Spleen (tissue), 11 donors: ENCODE results near the gene OR14C36. TPM values are rescaled to one million over a fixed set of nuclear protein-coding genes. Genes with fewer than 3 reads are reported as not detected.

ENCODE experiments used
- DNase-seq: peaks from one replicate; pipeline ENCODE4 v3.0.0-alpha.2; 2020
- H3K27ac ChIP-seq, 8 donors: fragments of 200-600 bp; sonication (generic) in 7 of 8; 1 replicate in 4 of 8; 2 replicates in 4 of 8; pipeline versions ENCODE4 v1.5.0 to v1.8.0; 2016 to 2021; ENCODE audit warnings: inconsistent platforms in 4 of 8, mild to moderate bottlenecking in 4 of 8, moderate library complexity in 1 of 8
- H3K27me3 ChIP-seq, 7 donors: fragments of 200-600 bp; sonication (generic) in 6 of 7; replicated peaks in 1 of 7; 1 replicate in 4 of 7; 2 replicates in 3 of 7; pipeline versions ENCODE4 v1.5.0 to v1.8.0; 2016 to 2021; ENCODE audit warnings: inconsistent platforms in 3 of 7, mild to moderate bottlenecking in 1 of 7
- H3K36me3 ChIP-seq, 6 donors: fragments of 200-600 bp; sonication (generic) in 5 of 6; 1 replicate in 4 of 6; 2 replicates in 2 of 6; pipeline versions ENCODE4 v1.5.0 to v1.8.0; 2016 to 2021; ENCODE audit warnings: inconsistent platforms in 2 of 6
- H3K4me1 ChIP-seq, 6 donors: fragments of 200-600 bp; sonication (generic) in 5 of 6; 1 replicate in 3 of 6; 2 replicates in 3 of 6; pipeline versions ENCODE4 v1.5.0 to v1.8.0; 2016 to 2021; ENCODE audit warnings: inconsistent platforms in 3 of 6
- H3K4me3 ChIP-seq, 8 donors: fragments of 200-600 bp; sonication (generic) in 7 of 8; 1 replicate in 4 of 8; 2 replicates in 4 of 8; pipeline versions ENCODE4 v1.5.0 to v1.8.0; 2016 to 2021; ENCODE audit warnings: inconsistent platforms in 4 of 8, mild to moderate bottlenecking in 4 of 8, moderate library complexity in 2 of 8
- H3K9me3 ChIP-seq, 8 donors: fragments of 200-600 bp; sonication (generic) in 7 of 8; 1 replicate in 4 of 8; 2 replicates in 4 of 8; pipeline versions ENCODE4 v1.5.0 to v1.8.0; 2016 to 2021; ENCODE audit warnings: inconsistent platforms in 4 of 8
- POLR2A ChIP-seq, 3 donors: fragments of 450-650 bp; IDR thresholded peaks; one replicate each; pipeline ENCODE4 v1.5.1; 2017; ENCODE audit warnings: antibody characterized with exemption in 3 of 3, mild to moderate bottlenecking in 1 of 3
- POLR2AphosphoS5 ChIP-seq, 3 donors: sonication (generic); formaldehyde crosslinking; IDR thresholded peaks; one replicate each; pipeline ENCODE4 v1.5.1; 2017; ENCODE audit warnings: antibody characterized with exemption in 3 of 3
- WGBS, 5 donors: extraction: QIAGEN DNeasy Blood & Tissue Kit in 3 of 5; methylation state at CpG; one replicate each; pipeline versions ENCODE4 v1.1.5 to v1.1.7; 2013 to 2018; 5-methylcytosine and 5-hydroxymethylcytosine counted together
- intact Hi-C: fragments of 100-400 bp; cut with DNase I; formaldehyde crosslinking; loops from one replicate; pipeline ENCODE4 v1.15.0; 2023; ENCODE audit warnings: low total_unique reads
- polyA plus RNA-seq, 3 donors: library from polyadenylated mRNA; stranded (reverse); fragments of 200-250 nt; gene quantifications; one replicate each; pipeline ENCODE4 v1.2.1, GENCODE V29; 2013
- total RNA-seq, 7 donors: library from RNA; depleted of rRNA in 3 of 7; stranded (reverse); fragments of >200 nt in 3 of 7; fragmentation: NEBNext Ultra II Directional in 4 of 7; extraction: Animal tissue kit (Norgen Biotek cat#: 25700) in 4 of 7; gene quantifications; one replicate each; pipeline versions ENCODE4 v1.1.0 to v1.2.1, GENCODE V29; 2016 to 2021
- TF ChIP-seq, protein P1 (sequence below), 11 experiments: fragments of 200-600 bp in 7 of 11; fragments of 450-650 bp in 4 of 11; sonication (generic) in 4 of 11; IDR thresholded peaks in 8 of 11; conservative IDR thresholded peaks in 3 of 11; 1 replicate in 7 of 11; 2 replicates in 4 of 11; pipeline versions ENCODE4 v1.4.0 to v1.8.0; 2016 to 2021; ENCODE audit warnings: antibody characterized with exemption in 11 of 11, inconsistent platforms in 4 of 11, mild to moderate bottlenecking in 1 of 11
- donor health status: healthy with polysubstance abuse.
- donor health status: DM: no; HTN: no; CAD: no; lungs with moderate emphysema.
- donor health status: DM: no; HTN: no; CAD: no.
- donor health status: Bipolar disorder and iron deficiency.
- donor health status: healthy.
- donor health status: DM: no; HTN: no; CAD: no.
- donor health status: DM: yes; HTN: yes; CAD: no.

The OR14C36 gene
- total and polyA plus RNA-seq, 10 donors = not detected

DNA sequence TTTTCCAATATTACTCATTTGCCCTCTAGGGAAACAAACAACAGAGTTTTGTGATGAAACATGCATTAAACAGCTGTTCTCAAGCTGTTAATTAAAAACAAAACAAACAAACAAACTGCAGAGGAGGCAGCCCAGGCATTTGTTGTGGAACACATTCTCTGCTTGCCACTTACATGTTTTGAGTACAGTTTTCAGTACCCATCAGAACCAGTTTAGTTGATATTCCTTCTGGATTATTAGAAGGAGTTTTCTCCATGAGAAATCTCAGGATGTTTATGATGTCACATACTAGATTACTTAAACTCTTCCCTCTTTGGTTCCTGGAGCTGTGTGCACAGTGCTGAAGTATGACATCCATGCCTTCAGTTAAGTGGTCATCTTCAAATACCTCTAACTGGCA lies 26.9 kb downstream of the OR14C36 start, which contains the start of gene OR2T6:
Gene OR2T6, plus strand, starts transcription at position 301 of the 400 bp plus-strand sequence. CDS start 11,863 bp downstream, outside the sequence.
- H3K4me1 ChIP-seq = no peaks in the 10 kb centered on the region
- no peaks in the 10 kb centered on the region for H3K27me3 ChIP-seq
- TF ChIP-seq POLR2A (IDR thresholded peaks at IDR 0.05) (no peak), POLR2AphosphoS5 (IDR thresholded peaks at IDR 0.05) (no peak)
- TF ChIP-seq, protein P1, sequence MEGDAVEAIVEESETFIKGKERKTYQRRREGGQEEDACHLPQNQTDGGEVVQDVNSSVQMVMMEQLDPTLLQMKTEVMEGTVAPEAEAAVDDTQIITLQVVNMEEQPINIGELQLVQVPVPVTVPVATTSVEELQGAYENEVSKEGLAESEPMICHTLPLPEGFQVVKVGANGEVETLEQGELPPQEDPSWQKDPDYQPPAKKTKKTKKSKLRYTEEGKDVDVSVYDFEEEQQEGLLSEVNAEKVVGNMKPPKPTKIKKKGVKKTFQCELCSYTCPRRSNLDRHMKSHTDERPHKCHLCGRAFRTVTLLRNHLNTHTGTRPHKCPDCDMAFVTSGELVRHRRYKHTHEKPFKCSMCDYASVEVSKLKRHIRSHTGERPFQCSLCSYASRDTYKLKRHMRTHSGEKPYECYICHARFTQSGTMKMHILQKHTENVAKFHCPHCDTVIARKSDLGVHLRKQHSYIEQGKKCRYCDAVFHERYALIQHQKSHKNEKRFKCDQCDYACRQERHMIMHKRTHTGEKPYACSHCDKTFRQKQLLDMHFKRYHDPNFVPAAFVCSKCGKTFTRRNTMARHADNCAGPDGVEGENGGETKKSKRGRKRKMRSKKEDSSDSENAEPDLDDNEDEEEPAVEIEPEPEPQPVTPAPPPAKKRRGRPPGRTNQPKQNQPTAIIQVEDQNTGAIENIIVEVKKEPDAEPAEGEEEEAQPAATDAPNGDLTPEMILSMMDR (IDR thresholded peaks at IDR 0.05 in 8 of 11, conservative IDR thresholded peaks at IDR 0.05 in 3 of 11) = no peak
- H3K27ac ChIP-seq = no peak within 1 kb of the TSS
- no peaks in the 10 kb centered on the region for H3K9me3 ChIP-seq
- no peak for DNase-seq
- intact Hi-C loops = no loop called here
- H3K4me3 ChIP-seq = no peak within 1 kb of the TSS
- no peaks in the 10 kb centered on the region for H3K36me3 ChIP-seq

DNA sequence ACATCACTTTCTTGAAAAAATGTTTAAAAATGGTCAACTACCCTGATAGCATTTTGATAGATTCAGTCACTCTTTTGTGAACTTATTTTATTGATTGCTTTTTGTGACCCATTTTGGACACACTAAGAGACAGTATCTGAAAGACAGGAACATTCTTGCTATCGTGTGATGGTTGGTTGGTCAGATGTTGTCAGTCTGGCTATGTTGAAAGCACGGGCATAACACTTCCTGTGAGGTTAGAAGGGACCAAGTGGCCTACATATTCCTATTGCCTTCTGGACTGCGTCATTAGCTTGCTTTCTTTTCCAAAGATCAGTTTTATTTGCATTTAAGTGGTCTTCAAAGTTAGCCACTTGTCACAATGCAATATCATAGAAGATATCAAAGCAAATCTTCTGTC lies 28.3 kb downstream of the OR14C36 start:
- TF ChIP-seq POLR2A (IDR thresholded peaks at IDR 0.05) (no peak), POLR2AphosphoS5 (IDR thresholded peaks at IDR 0.05) (no peak)
- TF ChIP-seq, protein P1 (IDR thresholded peaks at IDR 0.05 in 8 of 11, conservative IDR thresholded peaks at IDR 0.05 in 3 of 11) = no peak
- Histone ChIP-seq H3K36me3 (no peaks in the 10 kb centered on the region), H3K9me3 (no peaks in the 10 kb centered on the region), H3K27me3 (no peaks in the 10 kb centered on the region), H3K4me1 (no peaks in the 10 kb centered on the region), H3K27ac (no peak overlapping the region), H3K4me3 (no peak overlapping the region)
- WGBS, 5 donors = 37 to 66% (median 46%) methylated on average over 3 of the region's 3 CpGs
- intact Hi-C loops = no loop called here
- no peak for DNase-seq

DNA sequence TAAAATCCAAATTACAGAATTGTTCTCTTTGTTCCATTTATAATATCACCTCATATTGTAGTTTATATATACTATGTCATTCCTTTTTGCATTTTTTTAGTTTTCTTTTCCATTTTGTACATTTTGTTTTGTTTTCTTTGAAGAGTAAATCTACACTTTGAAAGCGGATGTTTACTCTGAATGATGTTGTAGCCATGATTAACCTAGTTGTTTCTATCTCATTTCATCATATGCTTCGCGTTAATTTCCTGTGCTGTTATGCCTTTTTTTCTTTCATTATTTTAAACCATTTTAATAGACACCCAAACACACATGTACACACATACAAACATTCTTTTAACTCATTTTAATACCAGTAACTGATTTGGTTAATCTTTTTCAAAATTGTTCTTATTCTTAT lies 32.3 kb downstream of the OR14C36 start:
- Histone ChIP-seq H3K27me3 (no peaks in the 10 kb centered on the region), H3K4me3 (no peak overlapping the region), H3K36me3 (no peaks in the 10 kb centered on the region), H3K4me1 (no peaks in the 10 kb centered on the region), H3K9me3 (no peaks in the 10 kb centered on the region), H3K27ac (no peak overlapping the region)
- 88 to 97% (median 91%) methylated on average over 3 of the region's 3 CpGs for WGBS, 5 donors
- TF ChIP-seq POLR2A (IDR thresholded peaks at IDR 0.05) (no peak), POLR2AphosphoS5 (IDR thresholded peaks at IDR 0.05) (no peak)
- TF ChIP-seq, protein P1 (IDR thresholded peaks at IDR 0.05 in 8 of 11, conservative IDR thresholded peaks at IDR 0.05 in 3 of 11) = no peak
- no peak for DNase-seq
- intact Hi-C loops = no loop called here

DNA sequence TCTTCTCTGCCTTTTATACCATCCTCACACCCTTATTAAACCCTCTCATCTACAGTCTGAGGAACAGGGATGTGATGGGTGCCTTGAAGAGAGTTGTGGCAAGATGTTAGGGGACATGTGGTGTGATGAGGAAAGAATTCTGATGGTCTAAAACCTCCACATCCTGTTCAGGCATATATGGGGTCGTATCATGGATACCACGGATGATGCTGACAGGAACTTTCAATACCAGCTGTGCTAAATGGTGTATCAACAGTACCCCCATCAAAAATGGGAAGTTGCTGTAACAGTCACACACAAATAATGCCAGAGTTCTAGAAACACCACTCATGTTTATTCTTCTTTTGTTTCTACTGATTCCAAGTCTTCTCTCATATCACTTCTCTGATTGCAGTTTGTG lies 39.9 kb downstream of the OR14C36 start:
- Histone ChIP-seq H3K9me3 (no peaks in the 10 kb centered on the region), H3K27me3 (no peaks in the 10 kb centered on the region), H3K4me3 (no peak overlapping the region), H3K4me1 (no peaks in the 10 kb centered on the region), H3K27ac (no peak overlapping the region), H3K36me3 (no peaks in the 10 kb centered on the region)
- no peak for TF ChIP-seq POLR2A (IDR thresholded peaks at IDR 0.05)
- TF ChIP-seq POLR2AphosphoS5 (IDR thresholded peaks at IDR 0.05) = no peak
- TF ChIP-seq, protein P1 (IDR thresholded peaks at IDR 0.05 in 8 of 11, conservative IDR thresholded peaks at IDR 0.05 in 3 of 11) = no peak
- WGBS, 5 donors = 23 to 43% (median 31%) methylated on average over 2 of the region's 2 CpGs
- intact Hi-C loops = no loop called here
- no peak for DNase-seq
